Medulla oblongata (tissue), 1 donor: ENCODE measurements around the gene BTBD3.

Source experiments
- DNase-seq: peaks from one replicate; pipeline ENCODE4 v3.0.0-alpha.2; 2015; ENCODE audit errors: extremely low spot score

BTBD3 gene

DNA sequence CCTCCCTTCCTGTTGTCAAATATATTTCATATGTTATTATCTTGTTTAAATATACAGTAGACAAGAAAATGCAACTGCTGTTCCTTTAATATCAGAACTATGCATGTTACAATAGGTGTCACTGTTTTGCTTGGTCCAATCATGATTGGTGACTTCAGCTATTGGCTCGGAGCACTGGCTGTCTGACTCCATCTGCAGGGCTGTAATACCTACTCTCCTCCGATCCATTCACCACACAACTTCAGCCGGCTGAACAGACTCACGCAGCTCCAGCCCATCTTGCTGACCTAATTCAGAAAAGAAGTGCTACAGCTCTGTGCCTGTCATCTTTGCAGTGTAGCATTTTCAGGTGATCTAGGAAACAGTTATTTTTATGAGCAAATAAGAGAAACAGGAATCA lies at the start of gene BTBD3:
BTBD3 (plus strand) TSS at position 231 of the 400 bp plus-strand sequence. CDS start 383 bp downstream, outside the sequence.
- peak; percentile 81 for DNase-seq

GRCh38 chr20:11869641-11870040 lies 48.1 kb upstream of the BTBD3 start:
- no peak for DNase-seq

DNA sequence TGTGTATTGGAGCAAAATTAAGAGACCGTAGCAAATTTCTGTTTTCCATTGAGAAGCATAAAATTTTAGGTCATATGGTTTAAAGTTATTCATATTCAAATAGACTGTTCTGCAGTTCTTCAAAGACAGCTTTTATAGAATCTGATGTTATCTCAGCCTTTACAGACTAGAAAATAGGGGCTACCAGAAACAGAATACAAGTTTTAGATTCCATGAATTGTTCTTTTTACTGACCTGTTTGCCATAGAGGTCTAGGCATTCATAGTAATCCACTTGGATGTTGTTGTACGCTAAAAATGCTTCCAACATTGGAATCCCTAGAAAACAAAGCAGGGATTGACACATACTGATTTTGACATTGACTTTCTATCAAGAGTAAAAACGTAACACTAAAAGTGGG lies 47.3 kb upstream of the BTBD3 start:
- no peak for DNase-seq

DNA sequence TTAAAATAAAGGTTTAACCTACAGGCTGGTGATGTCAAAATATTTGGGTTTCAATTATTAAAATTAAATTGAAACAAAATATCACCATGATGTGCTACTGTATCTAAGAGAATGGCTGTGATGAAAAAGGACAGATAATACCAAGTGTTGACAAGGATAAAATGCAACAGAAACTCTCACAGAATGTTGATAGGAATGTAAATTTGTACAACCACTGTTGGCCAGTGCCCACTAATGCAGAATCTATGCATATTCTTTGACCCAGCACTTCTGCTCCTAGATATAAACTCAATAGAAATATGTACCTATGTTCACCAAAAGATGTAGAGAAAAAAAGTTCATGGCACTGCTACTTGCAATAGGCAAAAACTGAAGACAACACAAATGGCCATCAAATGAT lies 41.1 kb upstream of the BTBD3 start:
- DNase-seq, result no peak

DNA sequence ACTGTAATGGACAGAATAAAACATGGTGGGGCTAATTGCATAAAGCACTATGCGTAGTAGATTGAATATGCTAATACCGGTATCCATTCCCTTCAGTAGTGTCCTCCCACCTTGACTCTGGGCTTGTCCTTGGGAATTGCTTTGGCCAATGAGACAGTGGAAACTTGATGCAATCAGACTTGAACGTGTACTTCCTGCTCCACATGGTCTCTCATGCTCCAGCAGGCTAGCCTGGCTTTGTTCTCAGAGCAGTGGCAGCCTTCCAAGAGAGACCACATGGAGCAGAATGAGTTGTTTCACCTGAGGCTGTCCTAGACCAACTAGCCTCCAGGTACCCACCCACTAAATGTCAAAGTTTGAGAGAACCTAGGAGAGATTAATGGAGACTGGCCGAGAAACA lies 37.0 kb upstream of the BTBD3 start:
- no peak for DNase-seq

DNA sequence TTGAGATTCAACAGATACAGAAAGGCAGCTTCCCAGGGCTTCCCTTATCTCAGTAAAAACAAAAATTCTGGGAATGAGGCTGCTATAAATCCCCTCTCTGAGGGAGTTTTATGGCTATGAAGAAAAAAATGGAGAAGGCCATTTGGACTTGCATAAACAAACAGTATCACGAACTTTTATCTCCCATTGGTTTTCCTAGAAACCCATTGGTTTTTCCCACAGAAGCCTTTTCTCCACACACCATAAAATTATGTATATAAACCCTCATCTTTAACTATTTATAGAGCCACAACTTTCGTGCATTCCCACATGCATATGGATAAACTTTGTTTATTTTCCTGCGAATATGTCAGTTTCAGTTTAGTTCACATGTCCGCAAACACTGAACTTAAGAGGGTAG lies 36.2 kb upstream of the BTBD3 start:
- DNase-seq, result no peak

DNA sequence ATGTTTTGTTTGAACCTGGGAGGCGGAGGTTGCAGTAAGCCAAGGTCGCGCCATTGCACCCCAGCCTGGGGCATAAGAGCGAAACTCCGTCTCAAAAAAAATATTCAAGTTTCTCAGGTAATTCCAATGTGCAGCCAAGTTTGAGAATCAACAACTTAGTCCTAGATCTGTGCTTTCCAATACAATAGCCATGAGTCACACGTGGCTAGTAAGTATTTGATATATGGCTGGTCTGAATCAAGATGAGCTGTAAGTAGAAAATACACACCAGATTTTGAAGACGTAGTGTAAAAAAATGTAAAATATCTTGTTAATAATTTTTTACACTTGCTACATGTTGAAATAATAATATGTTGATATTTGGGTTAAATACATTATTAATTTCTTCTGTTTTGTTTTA lies 35.0 kb upstream of the BTBD3 start:
- no peak for DNase-seq

DNA sequence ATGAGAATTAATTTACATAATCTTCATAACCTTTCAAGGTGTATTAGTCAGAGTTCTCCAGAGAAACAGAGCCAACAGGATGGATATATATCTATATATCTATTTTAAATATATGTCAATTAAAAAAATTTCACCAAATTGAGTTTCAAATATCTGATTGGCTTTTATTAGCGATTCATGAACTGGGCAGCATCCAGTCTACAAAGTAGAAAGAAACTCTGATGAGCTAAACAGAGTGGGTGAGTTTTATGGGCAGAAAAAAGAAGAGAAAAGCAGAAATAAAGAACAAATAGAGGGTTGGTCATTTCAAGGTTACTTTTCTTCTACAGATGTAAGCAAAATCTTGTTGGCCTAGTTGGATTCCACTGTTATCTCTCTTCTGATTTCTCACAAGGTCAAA lies 29.0 kb upstream of the BTBD3 start:
- no peak for DNase-seq

DNA sequence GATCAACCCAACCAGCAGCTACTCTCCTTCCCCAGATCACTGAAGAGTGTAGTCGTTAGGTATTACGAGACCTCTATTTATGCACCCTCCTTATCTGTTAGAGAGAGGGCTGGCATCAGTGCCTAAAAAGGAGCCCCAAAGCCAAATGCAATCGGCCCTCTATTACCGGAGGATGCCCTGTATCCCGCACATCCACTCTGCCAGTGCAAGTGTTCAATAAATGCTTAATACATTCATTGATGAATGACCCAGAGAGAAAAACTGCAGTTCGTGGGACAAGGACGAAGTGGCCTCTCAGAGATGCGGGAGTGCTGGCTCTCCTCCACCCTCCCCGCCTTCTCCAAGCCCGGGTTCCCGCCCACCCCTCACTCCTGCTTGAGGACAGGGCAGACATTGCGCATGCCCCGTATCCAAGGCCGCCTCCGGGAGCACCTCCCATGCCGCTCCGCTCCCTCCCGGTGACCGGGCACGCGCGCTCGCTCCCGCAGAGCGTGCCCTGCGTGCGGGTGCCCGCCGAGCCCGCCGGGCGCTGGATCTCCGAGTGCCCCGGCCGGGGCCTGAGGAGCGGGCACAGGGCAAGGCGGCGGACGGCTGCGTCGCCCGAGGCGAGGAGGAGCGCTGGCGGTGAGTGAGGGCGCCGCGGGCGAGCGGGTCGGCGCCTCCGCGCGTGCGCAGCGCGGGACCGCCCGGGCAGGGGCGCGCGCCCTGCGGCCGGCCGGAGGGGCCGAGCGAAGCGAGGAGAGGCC lies 27.2 kb upstream of the BTBD3 start:
- DNase-seq, result peak; percentile 96

DNA sequence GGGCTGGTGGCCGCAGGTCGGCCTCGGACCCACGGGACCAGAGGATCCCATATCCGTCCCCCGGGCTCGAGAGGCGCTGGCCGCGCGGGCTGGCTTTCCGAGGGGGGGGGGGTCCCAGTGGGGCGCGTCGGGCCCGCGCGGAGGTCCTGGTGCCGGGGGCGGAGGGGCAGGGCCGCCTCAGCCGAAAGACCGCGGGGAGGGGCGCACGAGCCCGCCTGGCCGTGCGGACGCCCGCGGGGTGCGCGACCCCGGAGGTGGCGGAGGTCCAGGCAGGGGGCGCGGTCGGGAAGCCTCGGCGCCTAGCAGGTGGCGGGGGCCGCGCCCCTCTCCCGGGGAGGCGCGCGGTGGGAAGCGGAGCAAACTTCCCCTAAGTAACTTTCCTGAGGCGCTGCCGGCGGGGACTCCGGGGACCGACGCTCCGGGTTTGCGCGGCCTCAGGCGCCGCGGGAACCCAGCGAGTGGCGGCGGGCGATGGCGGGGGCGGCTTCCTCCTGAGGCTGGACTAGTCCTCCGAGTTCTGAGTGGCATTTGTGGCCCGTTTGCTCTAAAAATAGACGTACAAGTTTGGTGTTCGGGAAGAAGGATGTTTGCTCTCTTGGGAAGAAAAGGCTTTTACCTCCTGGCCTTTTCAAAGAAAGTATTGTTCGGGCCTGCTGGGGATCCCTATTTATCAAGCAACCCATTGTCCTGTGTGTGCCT lies 26.5 kb upstream of the BTBD3 start:
- peak; percentile 84 for DNase-seq

- DNase-seq, result peak; percentile 70
Observed at GRCh38 chr20:11891776-11892545, 25.7 kb upstream of the BTBD3 start.

DNA sequence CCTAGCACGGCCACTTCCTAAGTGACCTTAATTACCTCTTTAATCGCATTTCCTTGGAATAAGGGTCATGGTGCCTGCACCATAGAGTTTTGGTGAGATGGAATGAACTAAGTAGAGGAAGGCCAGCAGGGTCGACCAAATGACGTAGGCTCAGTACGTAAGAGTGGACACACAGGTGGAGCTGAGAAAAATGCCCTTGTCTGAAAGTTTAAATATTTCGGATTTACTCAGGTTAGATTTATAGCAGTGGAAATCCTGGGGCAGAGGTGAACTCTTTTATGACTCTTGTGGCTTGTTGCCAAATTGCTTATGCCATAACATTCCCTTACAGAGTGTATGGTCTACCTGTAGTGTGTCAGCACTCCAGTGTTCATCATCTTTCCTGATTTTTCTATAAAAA lies 23.6 kb upstream of the BTBD3 start:
- DNase-seq, result no peak

DNA sequence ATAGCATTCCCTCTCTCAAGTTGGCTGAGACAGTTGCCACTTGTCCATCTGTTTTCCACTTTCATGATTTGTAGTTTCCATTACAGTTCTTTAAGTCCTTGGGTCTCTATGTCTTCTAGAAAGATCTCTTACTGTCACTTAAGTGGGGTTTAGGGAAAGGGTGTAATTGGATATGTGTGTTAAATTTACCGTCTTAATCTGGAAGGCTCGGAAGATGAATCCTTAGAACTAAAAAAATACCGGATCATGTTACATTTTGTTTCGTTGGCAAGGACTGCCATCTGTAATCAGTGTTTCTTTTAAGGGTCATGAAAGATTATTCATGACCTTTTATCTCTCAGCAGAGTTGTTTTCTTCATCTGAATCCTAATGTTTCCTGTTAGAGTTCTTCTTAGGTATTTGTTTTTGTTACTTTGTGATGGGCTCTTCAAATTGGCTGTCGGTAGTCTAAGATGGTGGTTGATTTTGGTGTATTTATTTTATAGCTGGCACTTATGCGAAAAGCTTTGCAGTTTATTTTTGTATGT lies 21.8 kb upstream of the BTBD3 start:
- no peak for DNase-seq

DNA sequence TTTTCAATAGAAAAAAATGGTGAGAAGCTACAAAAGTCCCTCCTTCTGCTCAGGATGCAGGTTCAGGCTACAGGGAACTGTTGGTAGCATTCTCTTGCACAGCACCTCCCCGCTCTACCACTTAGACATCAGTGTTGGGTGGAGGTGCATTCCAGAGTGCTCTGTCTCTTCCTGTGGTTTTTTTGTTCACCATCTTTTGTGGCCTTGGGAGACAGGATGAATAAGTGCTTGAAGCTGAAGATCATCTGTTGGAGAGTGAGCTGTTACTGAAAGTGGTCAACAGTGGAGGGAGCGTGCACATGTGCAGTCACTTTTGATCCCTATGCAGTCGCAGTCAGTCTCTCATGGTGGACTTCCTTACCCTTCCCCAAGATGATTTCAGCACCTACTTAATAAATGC lies 16.6 kb upstream of the BTBD3 start:
- DNase-seq, result no peak

- DNase-seq, result no peak
Observed at GRCh38 chr20:11902285-11902697, 15.4 kb upstream of the BTBD3 start.

DNA sequence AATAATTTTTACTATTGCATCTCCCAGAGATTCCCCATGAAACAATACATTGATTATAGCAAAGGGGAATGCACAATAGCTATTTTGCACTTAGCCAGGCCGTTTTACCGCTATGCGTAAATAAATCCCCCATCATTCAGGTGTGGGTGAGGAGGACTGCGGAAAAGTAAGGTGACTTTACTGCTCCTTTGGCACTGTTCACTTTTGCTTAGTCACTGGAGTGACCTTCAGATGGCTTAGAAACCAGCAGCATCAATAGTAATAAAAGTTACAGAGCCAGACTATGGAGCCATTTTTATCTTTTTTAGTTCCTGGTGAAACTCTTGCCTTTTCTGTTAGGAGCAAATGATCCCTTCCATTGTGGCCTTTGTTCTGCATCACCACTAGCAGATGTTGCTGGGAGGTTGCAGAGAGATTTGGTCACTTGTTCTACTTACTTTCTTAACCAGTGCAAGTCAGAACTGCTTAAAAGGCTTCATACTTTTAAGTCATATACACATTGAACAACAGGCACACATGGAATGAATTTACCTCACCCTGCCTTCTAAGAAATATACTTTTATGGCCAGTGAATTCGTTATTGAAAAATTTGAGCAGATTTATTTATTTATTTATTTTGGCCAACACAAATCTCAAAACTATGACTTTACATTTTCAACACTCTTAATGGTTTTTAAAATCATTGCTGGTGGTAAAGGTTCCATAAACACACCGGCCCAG lies 12.1 kb upstream of the BTBD3 start:
- DNase-seq, result no peak

DNA sequence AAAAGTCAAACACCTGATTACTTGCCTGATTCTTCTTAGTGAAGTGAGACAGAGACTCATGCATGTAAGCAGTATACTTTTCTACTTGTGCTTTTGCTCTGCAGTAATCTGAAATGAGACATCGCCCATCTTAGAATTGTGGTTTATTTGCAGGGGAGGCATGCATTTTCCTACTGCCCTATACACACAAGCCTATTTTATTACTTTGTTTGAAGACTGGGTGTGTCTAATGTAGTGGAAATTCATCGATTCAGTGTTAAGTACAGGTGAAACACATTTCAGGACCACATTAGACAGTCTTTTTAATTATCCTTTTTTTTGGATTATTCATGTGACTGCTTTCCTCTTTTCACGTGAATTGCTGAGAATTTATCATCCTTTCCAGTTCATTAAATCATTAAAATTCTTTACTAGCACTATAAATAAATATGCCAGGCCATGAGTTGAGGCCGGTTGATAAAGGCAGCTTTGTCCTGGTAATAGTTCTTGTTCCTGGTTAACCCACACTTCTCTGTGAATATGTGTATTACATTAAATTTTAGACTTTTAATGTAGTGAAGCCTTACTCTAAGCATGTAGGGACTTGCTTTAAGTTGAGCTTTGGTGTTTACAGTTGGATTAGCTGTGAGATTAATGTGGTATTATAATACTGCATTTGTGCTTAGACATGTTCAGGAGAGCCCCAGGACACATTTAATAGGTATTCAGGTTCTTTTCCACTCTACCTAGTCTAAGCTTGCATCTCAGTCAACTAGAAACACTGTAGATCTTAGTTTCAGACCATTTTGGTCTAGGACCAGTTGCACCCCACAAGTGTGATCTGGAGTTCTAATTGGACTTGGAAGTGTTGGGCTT lies 10.8 kb upstream of the BTBD3 start:
- DNase-seq, result no peak

DNA sequence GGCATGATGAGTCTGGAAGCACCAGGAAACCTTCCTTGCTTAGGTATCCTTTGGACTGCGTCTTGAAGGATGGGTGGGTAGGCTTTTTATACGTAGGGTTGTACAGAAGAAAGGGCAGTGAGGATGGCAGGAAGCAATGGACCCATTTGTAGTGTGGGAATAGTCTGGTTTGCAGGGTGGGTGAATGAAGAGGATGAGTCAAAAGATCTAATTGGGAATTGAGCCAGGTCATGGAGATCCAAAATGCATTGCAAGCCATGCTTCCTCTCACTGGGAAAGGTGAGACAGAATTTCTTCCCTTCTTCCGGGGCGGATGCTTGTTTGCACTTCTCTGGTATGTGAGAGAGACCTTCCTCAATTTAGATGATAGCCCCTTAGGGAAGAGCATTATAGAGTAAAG lies 10.1 kb upstream of the BTBD3 start:
- DNase-seq, result no peak

DNA sequence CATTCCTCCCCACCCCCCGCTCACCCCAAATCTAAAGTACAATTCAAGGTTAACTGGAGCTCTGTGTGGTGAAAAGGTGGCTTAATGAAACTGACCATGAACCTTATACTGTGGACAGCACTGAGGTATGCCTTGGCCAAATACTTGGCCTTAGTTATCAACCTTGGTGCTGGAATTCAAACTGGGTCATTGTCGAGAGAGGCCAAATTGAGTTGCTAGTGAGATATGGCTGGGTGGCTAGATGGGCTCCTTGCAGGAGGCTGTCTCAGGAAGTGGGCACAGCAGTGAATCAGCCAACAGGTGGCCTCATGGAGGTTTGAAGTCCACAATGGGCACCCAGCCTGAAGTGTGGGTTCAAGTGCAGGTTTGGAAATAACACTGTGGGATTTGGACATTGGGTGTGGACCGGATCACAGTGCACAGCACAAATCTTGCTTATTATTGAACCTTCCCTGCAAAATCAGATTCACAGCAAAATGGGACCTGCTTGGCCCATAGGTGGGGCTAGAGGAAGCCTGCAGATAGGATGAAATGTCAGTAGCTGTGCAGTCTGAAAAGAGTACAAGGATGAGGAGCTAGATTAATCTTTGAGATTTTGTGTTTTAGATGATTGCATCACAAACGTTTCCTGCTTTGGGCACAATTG lies 5.6 kb upstream of the BTBD3 start:
- no peak for DNase-seq

DNA sequence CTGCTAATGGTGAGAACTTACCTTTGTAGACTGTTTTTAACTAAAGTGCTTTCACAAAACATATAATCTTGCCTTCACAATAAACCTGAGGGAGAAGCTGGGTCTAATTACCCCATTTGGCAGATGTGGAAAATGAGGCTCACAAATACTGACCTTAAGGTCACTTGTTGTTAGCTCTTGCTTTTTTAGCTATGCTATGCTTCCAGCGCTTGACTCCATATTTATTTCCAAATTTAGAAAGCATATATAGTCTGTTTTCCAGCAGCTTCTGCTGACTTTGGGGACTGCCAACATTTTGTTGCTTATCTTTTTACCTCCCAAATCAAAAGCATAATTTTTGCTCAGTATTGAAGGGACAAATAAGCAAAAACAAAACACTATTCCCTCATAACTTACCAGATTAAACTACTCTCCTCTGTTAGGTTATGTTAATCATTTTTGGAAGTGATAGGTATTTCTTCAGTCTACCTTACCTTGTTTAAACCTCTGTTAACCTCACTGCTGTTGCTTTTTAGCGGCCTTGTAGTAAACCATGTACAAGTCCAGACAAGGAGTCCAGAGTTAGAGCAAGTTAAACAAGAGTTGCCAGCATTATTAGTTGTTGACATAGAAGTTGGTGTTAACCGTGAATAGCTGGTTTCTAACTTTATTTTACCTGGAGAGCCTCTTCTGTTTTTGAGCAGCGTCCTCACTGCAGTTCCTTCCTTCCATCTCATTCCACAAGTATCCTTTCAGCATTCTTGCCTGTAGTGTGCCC lies 4.9 kb upstream of the BTBD3 start:
- no peak for DNase-seq
